ENCODE data around the gene FMN2. TPM values are rescaled to one million over a fixed set of nuclear protein-coding genes. Genes with fewer than 3 reads are reported as not detected.
"Not testable (repeated sequence)": the region's sequence is repeated elsewhere in the genome, so short reads cannot be mapped to it uniquely, and the experiment has no call there.

Gene FMN2
- total RNA-seq, 2 experiments from 2014 or later = not detected

DNA sequence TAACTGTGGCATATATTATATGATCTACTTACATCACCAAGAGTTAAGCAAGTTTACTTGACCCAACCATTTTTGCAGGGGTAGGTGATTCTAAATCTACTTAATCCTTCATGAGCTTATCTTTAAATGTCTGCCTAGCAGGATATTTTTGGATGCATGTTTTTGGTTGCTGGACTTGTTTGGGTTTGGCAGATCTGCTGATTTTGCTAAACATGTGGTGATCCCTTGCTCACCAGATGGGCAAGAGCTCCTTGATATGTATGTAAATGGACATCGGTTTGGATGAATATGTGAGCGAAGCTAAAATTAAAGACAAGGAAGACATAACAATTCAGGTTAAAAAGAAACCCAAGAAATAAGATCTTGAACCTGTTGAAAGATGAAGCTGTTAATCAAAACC is 36.7 kb downstream of the FMN2 start:
- POLR2A ChIA-PET = no interaction called here
- CTCF ChIA-PET = interaction anchor here (1.4 kb wide), 1 partner anchor 11 kb away, joined by 4 read pairs; no protein-coding TSS in a partner anchor

DNA sequence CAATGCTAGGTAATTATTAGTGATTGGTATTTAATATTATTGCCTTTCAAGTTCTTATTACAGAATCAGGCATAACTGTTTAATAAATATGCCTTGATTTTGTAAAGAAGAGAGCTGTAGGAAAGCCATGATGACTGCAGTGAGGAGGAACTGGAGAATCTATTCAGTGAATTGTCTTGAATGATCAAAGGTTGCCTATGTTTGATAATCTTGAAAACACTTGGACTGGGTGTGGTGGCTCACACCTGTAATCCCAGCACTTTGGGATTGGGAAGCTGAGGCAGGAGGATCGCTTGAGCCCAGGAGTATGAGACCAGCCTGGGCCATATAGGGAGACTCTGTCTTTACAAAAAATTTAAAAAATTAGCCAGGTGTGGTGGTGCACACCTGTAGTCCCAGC is 42.4 kb downstream of the FMN2 start:
- ChIA-PET POLR2A (no interaction called here), CTCF (no interaction called here)

DNA sequence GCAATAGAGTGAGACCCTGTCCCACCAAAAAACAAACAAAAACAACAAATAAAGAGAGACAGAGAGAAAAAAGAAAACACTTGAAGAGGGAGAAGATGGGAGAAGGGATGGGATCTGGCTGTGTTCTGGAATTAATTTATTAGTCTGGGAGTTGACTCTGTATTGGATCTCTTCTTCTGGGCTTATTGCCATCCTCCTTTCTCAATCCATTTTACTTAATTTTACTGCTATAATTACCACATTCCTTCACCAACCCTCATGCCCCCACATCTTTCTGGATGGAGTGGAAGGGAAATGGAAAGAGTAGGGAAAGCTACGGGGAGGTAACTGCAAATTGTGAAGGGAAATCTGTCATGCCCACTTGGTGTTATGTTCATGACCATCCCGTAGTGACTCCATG is 42.9 kb downstream of the FMN2 start:
- ChIA-PET CTCF (no interaction called here), POLR2A (no interaction called here)

DNA sequence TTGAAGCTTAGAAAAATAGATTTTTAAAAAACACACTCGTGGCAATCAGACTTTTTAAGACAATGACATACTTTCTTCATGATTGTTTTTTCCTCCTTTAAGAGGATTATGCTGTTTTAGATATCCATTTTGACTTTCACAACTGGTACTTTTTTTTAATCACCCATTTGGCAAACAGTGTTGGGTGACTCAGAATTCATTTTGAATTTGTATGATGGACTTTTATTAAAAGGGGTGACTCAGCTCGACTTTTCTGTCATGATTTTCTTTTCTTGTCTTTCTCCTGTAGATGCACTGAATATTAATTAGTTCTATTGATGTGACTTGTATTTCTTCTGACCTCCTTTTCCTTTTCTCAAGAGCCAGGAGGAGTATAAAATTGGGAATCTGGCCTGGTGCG is 44.7 kb downstream of the FMN2 start:
- CTCF ChIA-PET = no interaction called here
- POLR2A ChIA-PET = no interaction called here

DNA sequence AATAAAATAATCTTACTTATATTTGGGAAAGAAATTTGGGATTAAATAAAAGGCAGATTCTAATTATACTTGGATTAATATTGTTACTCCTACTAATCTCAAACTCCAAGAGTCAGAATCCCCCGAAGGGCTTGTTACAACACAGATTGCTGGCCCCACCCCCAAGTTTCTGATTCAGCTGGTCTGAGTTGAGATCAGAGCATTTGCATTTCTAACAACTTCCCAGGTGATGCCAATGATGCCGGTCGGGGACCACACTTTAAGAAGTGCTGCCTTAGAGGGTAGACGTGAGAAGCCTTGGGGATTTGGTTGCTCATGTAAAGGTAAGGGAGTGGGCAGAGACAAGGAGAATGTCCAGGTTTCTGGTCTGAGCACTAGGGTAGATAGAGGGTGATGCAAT is 47.2 kb downstream of the FMN2 start:
- ChIA-PET POLR2A (no interaction called here), CTCF (interaction anchor here (1.7 kb wide), 1 partner anchor 11 kb away, joined by 4 read pairs; no protein-coding TSS in a partner anchor)

DNA sequence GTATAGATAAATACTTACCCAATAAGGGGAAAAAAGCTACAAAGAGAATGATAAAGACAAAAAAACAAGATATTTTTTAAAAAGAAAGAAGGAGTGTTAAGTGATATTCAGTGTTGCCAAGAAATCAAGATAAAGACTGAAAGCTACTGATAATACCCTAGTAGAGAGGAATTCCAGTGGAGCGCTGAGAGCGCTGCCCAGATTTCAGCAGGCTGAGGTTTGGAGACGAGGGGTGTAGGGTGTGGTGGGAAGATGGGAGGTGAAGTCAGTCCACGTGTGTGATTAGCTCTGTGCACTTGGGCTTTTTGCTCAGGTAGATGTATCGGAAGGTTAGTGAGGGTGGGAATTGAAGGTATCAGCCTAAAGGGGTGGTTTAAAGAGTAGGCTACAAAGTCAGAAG is 47.8 kb downstream of the FMN2 start:
- CTCF ChIA-PET = interaction anchor here (1.2 to 1.7 kb wide), 2 partner anchors 10 to 11 kb away, joined by 4 read pairs; no protein-coding TSS in a partner anchor
- POLR2A ChIA-PET = no interaction called here

DNA sequence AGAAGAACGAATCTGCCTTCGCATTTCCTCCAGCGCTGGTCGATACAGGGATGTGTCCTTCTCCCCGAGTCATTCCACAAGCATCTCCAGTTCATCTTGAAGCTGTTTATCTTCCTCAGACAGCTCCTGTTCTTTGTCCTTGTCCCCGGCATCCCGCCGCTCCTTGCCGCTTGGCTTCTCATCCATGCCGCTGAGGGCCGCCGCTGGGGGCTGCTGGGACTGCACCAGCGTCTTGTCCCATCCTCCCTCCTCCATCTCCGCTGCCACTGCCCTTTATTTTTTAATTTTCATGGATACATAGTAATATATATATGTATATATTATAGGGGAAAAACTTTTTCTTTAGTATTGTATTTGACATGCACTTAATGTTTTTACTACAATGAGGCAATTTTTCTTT is 53.4 kb downstream of the FMN2 start:
- CTCF ChIA-PET = no interaction called here

DNA sequence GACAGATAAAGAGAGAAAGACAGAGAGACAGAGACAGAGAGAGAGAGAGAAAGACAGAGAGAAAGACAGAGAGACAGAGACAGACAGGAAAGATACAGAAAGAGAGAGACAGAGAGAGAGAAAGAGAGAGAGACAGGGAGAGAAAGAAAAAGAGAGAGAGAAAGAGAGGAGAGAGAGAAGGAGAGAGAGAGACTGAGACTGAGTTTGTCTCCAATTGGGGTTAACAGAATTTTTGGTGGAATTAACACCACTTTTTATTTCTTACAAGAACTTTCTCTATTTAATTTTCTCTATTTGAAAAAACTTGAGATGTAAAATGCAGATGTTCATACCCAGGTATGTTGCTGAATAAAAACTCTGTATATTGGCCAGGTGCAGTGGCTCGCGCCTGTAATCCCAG is 56.6 kb downstream of the FMN2 start:
- CTCF ChIA-PET = no interaction called here
- POLR2A ChIA-PET = no interaction called here

More for the DNA sequence above, 53.4 kb downstream of the FMN2 start:
- POLR2A ChIA-PET = no interaction called here

DNA sequence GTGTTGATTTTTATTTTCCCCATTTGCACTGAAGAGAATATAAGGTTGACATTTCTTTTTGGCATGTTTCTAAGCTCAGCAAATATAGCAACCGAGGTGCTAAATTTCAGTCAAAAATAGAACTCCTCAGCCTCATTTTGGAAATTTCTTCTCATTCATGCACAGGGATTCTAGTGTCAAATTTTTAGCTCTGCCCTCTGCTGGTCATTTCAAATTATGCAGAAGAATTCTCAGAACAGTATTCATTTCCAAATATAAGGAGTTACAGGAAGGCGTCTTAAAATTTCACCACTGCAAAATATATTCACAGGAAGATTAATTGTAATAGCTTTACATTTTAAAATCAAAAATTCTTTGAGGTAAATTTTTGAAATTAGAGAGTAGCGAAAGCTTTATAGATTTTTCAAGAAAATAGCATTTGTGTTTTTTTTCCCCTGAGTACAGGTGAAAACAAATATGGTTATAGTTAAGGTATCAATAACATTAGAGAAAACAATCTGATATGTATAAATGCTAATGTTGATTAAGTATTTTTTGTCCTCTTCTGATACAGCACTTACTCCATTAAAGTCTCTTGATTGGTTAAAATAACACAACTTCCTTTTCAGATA is 57.9 kb downstream of the FMN2 start:
- POLR2A ChIA-PET = no interaction called here
- CTCF ChIA-PET = no interaction called here

DNA sequence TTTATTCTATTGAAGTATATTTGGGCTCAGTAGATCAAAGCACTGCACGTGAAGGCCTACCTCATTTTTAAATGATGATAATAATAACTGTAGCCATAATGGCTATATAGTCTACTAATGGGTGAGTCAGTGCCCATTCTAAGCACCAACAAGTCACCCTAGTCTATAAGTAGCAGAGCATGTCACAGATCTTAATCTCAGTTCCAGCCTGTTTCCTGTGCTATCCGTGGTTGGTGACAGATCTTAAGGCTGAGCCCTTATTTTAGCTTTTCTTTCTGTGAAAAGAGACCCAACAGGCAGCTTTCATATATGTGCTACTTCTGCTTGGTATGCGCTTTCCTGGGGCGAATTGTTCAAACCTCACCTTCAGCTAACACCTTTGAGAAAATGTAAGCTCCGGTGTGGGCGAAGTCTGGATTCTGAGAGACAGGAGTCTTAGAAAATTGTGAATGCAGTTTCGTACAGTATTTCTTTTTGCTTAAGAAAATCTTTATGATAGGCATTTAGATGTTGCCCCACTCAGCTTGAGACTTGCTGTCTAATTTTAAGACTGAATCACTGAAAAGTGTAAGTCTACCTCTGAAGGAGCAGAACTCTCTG is 59.6 kb downstream of the FMN2 start:
- POLR2A ChIA-PET = no interaction called here

DNA sequence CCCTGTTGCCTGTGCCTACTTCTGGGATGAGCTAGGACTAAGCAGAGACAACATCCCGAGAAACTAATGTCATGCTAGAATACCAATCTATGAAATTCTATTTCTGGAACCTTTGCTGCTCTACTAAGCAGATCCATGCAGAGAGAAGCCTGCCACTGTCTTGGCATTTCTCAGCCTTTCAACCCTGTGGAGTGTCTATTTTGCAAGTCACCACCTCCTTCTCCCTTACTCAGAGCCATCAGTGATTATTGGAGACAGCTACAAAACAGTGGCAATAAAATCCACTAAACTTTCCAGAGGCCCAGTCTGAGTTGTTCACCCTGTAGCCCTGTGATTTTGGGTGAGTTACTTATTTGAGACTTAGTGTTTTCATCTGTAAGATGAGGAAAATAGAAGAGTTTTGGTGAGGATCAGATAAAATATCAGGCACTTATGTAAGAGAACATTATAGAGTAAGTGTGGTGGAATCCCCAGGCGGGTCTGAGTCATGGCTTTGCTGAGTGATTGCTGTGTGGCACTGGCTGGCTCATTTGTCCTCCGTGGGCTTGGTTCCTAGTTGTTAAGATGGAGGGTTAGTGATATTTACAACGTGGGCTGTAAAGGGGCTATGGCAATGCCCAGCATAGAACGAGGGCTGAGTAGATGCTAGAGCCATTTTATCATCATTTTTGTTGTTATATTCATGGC is 61.1 kb downstream of the FMN2 start:
- ChIA-PET CTCF (no interaction called here), POLR2A (no interaction called here)

More for the DNA sequence above, 59.6 kb downstream of the FMN2 start:
- CTCF ChIA-PET = no interaction called here

DNA sequence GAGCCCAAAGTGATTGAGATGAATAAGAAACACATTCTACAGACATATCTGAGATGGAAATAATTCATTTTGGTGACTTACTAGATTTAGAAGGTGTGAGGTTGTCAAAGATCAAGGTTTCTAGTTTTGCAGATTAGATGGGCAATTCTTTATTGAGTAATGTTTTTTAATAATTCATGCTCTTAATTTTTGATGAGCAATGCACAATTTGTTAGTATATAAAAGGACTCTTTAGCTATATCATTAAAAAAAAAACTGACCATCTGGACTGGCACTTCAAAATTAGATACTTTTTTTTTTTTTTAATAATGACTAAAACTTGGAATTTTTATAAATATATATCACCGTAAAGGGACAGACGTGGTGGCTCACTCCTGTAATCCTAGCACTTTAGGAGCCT is 63.9 kb downstream of the FMN2 start:
- ChIA-PET POLR2A (no interaction called here), CTCF (no interaction called here)

DNA sequence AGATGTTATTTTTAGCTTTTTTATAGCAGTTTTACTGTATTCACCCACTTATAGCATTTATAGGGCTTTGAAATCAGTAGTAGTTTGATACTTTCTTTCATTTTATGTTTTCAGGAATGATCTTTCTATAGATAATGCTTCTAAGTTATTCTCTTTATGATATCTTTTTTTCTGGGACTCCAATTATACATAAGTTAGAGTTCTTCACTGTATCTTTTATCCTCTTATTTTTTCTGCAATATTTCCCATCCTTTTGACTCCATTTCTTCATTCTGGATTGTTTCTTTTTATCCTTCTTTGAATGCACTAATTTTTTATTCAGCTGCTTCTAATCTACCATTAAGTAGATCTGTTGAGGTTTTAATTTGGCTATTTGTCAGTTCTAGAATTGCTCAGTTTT is 73.1 kb downstream of the FMN2 start:
- POLR2A ChIA-PET = no interaction called here
- CTCF ChIA-PET = no interaction called here

DNA sequence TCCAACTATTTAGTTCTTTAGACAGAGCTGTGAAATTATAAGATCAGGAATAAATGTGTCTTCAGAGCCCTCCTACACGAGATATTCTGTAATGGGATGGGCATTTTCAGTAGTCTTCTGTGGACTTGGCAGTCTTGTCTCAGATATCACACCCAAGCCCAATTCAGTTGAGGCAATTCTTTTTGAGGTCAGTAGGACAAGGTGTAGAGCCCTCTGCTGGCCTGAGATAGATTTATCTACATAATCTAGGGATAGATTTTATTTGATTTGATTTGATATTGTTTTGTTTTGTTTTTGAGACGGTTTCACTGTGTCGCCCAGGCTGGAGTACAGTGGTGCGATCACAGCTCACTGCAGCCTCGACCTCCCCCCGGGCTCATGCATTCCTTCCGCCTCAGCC is 77.5 kb downstream of the FMN2 start:
- POLR2A ChIA-PET = no interaction called here
- CTCF ChIA-PET = no interaction called here

DNA sequence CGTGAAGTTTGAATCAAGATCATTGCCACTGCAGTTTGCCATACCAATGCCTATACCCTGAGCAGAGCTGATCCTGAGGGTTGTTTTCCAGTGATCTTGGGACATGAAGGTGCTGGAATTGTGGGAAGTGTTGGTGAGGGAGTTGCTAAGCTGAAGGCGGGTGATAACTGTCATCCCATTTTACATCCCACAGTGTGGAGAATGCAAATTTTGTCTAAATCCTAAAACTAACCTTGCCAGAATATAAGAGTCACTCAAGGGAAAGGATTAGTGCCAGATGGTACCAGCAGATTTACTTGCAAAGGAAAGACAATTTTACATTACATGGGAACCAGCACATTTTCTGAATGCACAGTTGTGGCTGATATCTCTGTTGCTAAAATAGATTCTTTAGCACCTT is 78.6 kb downstream of the FMN2 start:
- CTCF ChIA-PET = no interaction called here
- POLR2A ChIA-PET = no interaction called here

DNA sequence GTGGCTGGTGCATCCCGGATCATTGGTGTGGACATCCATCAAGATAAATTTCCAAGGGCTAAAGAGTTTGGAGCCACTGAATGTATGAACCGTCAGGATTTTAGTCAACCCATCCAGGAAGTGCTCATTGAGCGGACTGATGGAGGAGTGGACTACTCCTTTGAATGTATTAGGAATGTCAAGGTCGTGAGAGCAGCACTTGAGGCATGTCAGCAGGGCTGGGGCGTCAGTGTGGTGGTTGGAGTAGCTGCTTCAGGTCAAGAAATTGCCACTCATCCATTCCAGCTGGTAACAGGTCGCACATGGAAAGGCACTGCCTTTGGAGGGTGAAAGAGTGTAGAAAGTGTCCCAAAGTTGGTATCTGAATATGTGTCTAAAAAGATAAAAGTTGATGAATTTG is 79.1 kb downstream of the FMN2 start:
- POLR2A ChIA-PET = no interaction called here

DNA sequence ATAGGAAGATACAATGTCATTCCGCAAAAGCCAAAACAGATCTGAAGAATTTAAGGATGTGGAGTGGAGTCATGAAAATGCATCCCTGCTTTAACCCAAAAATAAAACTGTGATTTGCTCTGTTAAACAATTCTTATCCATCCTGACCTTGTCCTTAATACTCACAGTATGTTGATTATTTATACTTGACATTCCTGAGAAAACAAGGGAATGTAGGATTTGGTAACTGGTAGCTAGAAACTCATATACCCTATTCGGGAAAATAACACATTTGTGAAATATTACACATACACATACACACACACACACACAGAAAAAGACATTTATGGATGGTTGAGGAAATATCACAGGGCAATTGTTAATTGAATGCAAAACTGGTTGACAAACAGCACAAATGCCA is 80.2 kb downstream of the FMN2 start:
- CTCF ChIA-PET = no interaction called here
- POLR2A ChIA-PET = no interaction called here

More for the DNA sequence above, 79.1 kb downstream of the FMN2 start:
- CTCF ChIA-PET = no interaction called here

DNA sequence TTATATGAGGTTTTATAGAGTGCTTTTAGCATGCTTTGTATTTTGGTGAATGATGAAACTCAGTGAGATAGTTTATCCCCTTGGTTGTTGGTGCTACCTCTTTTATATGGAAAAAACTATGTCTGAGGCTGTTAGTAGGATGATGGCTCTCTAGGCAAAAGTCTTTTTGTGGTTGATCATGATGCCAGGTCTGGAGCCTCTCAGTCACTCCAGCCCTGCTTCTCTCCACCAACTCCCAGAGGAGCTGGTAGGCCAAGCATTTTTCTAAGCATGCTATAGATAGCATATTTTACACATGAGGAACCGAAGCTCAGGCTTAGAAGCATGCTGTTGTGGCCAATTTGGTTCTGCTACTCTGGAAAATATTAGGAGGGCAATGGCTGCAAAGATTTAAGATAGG is 82.2 kb downstream of the FMN2 start:
- CTCF ChIA-PET = no interaction called here

DNA sequence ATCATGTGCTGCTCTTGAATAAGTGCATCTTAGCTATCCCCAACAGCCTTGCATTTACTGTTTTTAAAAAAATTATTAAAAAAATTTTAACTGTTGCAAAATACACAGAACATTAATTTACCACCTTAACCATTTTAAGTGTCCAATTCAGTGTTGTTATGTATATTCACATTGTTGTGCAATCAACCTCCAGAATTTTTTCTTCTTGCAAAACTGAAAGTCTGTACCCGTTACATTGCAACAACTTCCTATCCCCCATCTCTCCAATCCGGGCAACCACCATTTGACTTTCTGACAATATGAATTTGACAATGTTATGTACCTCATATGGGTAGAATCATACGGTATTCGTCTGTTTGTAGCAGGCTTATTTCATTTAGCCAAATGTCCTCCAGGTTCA is 83.1 kb downstream of the FMN2 start:
- ChIA-PET POLR2A (no interaction called here), CTCF (no interaction called here)

More for the DNA sequence above, 82.2 kb downstream of the FMN2 start:
- POLR2A ChIA-PET = no interaction called here

DNA sequence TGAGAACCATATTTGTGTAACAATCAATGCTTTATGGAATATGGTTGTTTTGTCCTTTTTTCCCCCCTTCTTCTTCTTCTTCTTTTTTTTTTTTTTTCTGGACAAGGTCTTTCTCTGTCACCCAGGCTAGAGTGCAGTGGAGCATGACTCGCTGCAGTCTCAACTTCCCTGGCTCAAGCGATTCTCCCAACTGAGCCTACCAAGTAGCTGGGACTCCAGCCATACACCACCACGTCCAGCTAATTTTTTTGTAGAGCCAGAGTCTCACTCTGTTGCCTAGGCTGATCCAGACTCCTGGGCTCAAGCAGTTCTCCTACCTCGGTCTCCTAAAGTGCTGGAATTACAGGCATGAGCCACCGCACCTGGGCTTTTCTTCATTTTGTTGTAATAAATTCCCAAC is 86.7 kb downstream of the FMN2 start:
- CTCF ChIA-PET = no interaction called here
- POLR2A ChIA-PET = no interaction called here

DNA sequence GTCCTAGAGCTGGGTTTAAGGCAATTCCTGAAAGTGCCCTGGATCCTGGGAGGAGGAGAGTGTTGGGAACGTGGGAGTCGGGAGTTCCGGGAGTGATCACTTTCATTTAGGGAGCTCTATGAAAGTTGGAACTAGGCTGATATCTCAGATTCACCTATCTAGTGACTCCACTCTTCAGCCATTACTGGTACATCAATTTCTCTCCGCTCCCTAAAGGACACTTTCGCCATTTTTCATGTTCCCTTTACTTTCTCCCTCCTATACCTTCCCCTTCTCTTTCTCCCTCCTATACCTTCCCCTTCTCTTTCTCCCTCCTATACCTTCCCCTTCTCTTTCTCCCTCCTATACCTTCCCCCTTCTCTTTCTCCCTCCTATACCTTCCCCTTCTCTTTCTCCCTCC is 93.0 kb downstream of the FMN2 start:
- CTCF ChIA-PET = interaction anchor here (0.6 kb wide), 1 partner anchor 1806 kb away, joined by 4 read pairs; no protein-coding TSS in a partner anchor
- POLR2A ChIA-PET = not testable (repeated sequence)

DNA sequence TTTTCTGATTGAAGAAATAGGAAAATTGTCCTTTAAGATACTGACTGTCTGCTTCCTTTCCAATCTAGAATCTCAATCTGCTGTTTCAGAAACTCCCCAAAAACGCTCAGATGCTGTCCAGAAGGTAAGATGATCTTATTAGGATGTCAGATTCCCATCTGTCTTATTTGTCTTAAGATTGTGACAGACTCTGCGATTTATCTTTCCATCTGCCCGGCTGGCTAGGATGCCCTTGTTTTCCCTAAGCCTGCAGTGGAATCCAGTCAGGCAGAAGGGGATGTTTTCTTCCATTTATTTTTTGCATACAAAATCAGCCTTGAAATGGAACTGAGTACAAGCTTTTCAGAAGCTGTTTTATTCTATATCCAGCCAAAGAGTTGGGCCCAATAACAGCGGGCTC is 96.5 kb downstream of the FMN2 start:
- ChIA-PET POLR2A (no interaction called here), CTCF (no interaction called here)
